Measurements from ENCODE around the gene AGMO.

Gene AGMO

GRCh38 chr7:15452670-15453069, 109.1 kb downstream of the AGMO start:
- DNase-seq = no peak

DNA sequence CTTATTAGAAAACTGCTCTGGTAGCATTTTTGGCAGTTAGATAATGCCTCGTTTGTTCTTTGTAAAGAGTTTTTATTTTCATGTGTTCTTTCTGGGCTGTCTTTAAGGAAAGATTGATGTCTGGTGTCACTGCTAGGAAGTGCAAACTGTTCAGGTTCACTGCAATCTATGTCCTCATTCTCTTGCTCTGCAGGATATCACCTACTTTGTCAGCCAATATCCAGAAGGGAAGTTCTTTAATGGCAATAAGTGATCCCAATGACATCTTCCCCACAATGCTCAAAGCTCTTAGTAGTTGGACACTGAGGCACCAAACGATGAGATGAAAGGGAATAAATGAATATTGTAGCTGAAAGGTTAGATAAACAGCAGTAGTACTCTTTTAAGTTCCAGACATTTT, 115.1 kb downstream of the AGMO start:
- no peak for DNase-seq

DNA sequence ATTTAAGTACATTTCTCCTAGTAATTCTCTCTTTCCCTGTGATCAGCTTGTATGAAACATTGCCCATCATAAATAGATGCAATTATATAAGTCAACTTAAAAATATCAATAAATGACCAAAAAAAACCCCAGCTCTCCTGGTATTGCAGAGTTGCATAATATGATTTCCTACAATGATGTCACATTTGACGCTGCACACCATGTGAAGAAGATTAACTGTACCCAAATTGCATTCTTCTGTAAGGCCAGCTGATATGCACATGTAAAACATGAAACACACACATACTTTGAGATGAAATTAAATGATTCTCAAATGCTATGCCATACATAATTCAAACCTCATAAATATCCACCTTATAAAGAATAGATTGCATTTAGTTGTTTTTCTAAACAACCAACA, 115.5 kb downstream of the AGMO start:
- no peak for DNase-seq

- no peak for DNase-seq
Measured at GRCh38 chr7:15441915-15442314, 119.9 kb downstream of the AGMO start.

GRCh38 chr7:15440482-15440881, 121.3 kb downstream of the AGMO start:
- DNase-seq = no peak

- no peak for DNase-seq
Measured at GRCh38 chr7:15439853-15440252, 122.0 kb downstream of the AGMO start.

DNA sequence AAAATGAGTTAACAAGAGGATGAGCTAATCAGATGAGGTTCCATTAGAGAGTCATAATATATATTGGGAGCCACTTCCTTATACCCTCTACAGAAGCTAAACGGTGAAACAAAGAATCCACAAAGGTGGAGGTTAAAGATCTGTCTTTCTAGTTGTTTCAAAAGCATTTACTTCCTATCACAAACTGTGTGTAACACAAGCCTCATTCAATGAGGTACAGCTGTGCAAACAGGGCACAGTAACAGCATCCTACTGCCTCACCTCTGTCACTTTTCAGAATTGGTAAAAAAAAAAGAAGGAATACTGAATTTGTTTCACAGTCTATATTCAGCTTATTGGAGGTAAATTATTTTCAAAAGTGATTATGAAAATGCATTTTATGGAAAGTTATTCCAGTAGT, 128.7 kb downstream of the AGMO start:
- no peak for DNase-seq

DNA sequence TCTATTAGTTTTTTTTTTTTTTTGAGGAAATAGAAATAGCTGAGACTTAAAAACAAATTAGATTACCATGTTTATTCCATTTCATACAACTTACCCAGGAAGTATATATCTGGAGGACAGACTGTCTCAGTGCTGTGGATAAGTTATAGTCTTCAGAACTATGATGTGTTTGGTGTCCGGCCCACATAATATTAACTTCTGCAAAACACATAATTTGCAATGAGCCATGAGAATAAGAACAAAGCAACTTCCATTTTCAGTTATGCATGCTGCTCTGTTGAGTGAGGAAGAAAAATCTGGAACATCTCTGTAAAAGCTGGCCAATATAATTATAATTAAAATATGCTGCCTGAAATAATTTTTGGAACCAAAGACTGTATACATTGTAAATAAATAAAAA, 130.9 kb downstream of the AGMO start:
- DNase-seq = no peak

GRCh38 chr7:15430191-15430590, 131.6 kb downstream of the AGMO start:
- DNase-seq = no peak

GRCh38 chr7:15424468-15424867, 137.3 kb downstream of the AGMO start:
- no peak for DNase-seq

DNA sequence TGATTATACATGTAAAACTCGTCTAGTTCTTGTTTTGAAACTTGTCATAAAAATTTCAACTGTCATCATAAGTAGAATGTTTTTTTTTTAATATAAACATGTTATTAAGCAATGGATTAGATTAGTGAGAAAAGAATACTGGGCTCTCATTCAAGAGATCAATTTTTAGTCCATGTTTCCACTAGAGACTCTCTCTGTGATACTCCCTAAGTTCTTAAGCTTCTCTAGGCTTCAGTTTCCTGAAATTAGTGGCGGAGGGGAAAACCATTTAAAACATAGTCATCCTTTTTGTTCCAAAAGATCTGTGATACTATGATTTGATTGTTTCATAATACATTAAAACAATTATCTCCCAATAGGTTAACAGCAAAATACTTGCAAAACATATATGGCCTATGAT, 142.2 kb downstream of the AGMO start:
- DNase-seq = no peak

DNA sequence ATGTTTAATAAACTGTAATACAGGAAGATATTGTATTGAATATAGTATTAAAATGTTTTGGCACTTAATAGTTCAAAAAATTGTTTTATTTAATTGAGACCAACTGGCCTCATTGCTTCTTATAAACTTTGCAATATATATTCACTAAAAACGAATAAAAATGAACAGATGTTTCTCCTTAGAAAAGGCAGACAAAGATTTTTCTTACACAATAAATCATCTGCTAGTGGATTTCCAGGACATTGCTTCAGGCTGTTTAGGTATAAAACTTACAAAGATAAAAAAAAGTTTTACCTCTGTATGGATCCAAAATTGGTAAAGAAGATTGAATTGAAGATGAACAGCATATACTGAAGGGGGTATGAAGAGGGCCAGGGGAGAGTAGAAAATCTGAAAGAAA, 143.6 kb downstream of the AGMO start:
- no peak for DNase-seq

GRCh38 chr7:15417341-15417988, 144.3 kb downstream of the AGMO start:
- DNase-seq = no peak

- DNase-seq = no peak
Measured at GRCh38 chr7:15411019-15411418, 150.8 kb downstream of the AGMO start.

GRCh38 chr7:15407910-15408309, 153.9 kb downstream of the AGMO start:
- DNase-seq = no peak

- no peak for DNase-seq
Measured at GRCh38 chr7:15403751-15404150, 158.1 kb downstream of the AGMO start.

- no peak for DNase-seq
Measured at GRCh38 chr7:15403315-15403714, 158.5 kb downstream of the AGMO start.

GRCh38 chr7:15402436-15403136, 159.2 kb downstream of the AGMO start:
- no peak for DNase-seq

GRCh38 chr7:15400440-15400839, 161.4 kb downstream of the AGMO start:
- DNase-seq = no peak

GRCh38 chr7:15399441-15399840, 162.4 kb downstream of the AGMO start:
- no peak for DNase-seq

DNA sequence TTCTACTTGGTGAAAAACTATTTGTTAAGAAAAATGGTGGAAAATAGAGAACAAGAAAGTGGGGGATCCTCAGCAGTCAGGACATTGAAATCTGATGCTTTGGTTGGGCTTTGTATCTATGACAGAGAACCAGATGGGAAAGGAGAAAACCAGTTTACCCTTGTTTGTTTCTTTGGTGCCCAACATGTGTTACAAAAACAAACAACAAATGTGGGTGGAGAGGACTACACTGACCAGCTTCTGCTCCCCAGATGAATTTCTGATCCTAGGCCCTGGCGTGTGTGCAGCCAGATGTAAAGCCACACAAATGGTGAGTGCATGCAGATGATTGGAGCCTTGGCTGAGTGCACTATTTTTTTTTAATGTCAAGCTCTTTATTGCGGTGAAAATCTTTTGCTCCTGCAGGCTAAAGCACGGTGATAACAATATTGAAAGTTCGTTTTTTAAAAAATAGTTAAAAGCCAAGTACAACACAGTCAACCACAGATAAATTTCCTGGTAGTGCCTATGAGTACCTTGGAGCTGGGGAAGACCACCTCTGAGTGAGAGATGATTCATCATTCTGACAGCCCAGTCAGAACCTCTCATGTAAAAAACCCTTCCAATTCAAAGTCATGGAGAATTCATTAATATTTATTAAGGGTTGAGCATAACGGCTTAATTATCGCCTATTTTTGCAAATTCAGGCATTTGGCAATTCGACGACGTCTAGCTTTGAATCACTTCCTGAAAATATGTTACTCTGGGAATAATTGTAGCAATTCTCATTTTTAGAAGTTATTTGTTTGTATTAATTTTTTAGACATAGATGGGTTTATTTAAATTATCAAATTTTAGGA, 163.7 kb downstream of the AGMO start:
- DNase-seq = no peak

DNA sequence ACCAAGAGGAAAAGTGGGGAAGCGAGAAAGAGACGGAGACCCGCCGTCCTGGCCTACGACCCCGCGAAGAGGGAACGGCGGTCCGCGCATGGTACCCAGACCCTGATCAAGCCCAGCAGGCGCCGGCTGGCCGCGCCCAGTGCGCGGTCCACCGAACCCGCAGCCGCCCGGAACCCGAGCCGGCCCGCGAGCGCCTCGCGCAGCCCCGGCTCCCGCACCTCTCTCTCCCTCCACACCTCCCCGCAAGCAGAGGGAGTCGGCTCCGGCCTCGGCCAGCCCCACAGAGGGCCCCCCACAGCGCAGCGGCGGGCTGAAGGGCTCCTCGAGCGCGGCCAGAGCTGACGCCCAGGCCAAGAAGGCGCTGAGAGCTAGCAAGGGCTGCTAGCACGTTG, 164.7 kb downstream of the AGMO start:
- no peak for DNase-seq

- DNase-seq = no peak
Measured at GRCh38 chr7:15396210-15397158, 165.3 kb downstream of the AGMO start.

Data from activated CD4-positive, CD25-positive, alpha-beta regulatory T cell treated with anti-CD3 and anti-CD28 coated beads, Interleukin-2, amount 50 U/mL, for 72 hours (primary cell).